Measurements from ENCODE around the gene FAM117B. TPM values are rescaled to one million over a fixed set of nuclear protein-coding genes. Genes with fewer than 3 reads are reported as not detected.

FAM117B gene
- total RNA-seq, 6 donors from 2014 or later: 4.6 to 24.1 (median 12.2) TPM

DNA sequence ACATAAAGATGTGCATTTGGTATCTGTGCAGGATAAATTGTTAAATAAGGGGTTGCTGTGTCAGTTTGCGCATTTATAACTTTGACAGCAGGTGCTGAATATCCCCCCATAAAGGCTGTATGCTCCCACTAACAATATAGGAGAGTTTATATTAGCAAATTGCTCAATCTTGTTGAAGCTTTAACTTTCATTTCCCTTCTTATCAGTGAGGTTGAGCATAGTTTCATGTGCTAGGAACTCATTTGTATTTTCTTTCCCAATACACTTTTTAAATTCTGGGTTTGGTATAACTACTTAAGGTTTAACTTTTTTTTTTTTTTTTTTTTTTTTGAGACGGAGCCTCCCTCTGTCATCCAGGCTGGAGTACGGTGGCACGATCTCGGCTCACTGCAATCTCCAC is 89.0 kb downstream of the FAM117B start:
- Histone ChIP-seq H3K4me3 (no peak overlapping the region), H3K27ac (no peak overlapping the region), H3K9me3 (no peaks in the 10 kb centered on the region), H3K36me3 (peaks cover 0 to 3% (median 0%) of the 10 kb centered on the region in 4 donors), H3K4me1 (no peaks in the 10 kb centered on the region), H3K27me3 (no peaks in the 10 kb centered on the region)
- 94 to 95% methylated on average over 5 of the region's 5 CpGs for WGBS, 2 donors
- TF ChIP-seq, protein P1, sequence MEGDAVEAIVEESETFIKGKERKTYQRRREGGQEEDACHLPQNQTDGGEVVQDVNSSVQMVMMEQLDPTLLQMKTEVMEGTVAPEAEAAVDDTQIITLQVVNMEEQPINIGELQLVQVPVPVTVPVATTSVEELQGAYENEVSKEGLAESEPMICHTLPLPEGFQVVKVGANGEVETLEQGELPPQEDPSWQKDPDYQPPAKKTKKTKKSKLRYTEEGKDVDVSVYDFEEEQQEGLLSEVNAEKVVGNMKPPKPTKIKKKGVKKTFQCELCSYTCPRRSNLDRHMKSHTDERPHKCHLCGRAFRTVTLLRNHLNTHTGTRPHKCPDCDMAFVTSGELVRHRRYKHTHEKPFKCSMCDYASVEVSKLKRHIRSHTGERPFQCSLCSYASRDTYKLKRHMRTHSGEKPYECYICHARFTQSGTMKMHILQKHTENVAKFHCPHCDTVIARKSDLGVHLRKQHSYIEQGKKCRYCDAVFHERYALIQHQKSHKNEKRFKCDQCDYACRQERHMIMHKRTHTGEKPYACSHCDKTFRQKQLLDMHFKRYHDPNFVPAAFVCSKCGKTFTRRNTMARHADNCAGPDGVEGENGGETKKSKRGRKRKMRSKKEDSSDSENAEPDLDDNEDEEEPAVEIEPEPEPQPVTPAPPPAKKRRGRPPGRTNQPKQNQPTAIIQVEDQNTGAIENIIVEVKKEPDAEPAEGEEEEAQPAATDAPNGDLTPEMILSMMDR (IDR thresholded peaks at IDR 0.05): no peak
- no peak for TF ChIP-seq POLR2A (IDR thresholded peaks at IDR 0.05)
- no peak for TF ChIP-seq EP300 (IDR thresholded peaks at IDR 0.05)
- TF ChIP-seq POLR2AphosphoS5 (IDR thresholded peaks at IDR 0.05): no peak
- DNase-seq (no peak), ATAC-seq (ENCODE audit: low FRiP score in 2 of 2) (no peak)

DNA sequence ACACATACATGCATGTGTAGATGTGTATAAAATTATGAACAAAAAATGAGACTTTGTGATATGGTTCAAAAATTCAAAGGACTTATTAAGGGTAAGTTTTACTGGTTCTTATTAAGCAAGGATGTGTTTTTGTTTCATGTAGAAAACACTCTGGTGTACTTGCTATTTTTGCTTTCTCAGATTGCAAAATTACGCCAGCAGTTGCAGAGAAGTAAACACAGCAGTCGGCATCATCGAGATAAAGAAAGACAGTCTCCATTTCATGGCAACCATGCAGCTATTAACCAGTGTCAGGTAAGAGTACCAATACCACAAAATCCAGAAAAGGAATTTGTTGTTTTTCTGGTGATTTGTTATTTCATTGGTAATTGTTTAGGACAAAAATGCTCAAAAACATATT is 91.3 kb downstream of the FAM117B start:
- no peak for DNase-seq
- ATAC-seq (ENCODE audit: low FRiP score in 2 of 2): no peak
- no peaks in the 10 kb centered on the region for H3K4me1 ChIP-seq
- no peak overlapping the region for H3K4me3 ChIP-seq
- H3K27ac ChIP-seq: no peak overlapping the region
- H3K27me3 ChIP-seq: no peaks in the 10 kb centered on the region
- H3K36me3 ChIP-seq: peaks cover 0 to 3% (median 0%) of the 10 kb centered on the region in 4 donors
- no peak for TF ChIP-seq POLR2A (IDR thresholded peaks at IDR 0.05)
- no peak for TF ChIP-seq EP300 (IDR thresholded peaks at IDR 0.05)
- no peak for TF ChIP-seq POLR2AphosphoS5 (IDR thresholded peaks at IDR 0.05)
- TF ChIP-seq, protein P1 (IDR thresholded peaks at IDR 0.05): no peak
- no peaks in the 10 kb centered on the region for H3K9me3 ChIP-seq
- 64 to 92% methylated on average over 3 of the region's 3 CpGs for WGBS, 2 donors

DNA sequence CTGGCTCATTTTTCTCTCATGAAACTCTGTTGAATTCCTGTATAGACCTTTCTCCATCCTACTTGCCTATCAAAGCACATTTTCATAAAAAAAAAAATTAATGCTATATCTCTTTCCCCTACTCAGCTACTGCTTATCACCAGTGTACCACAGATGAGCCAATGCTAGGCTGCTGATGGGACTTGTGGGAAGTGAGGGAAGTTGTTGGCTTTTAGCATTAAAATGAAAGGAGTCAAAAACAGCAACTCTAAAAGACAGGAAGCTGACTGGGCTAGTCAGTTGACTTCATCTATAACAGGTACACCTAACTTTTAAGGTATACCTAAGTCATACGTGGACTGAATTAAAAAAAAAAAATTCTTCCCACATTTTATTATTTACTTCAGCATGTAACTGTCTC is 102.1 kb downstream of the FAM117B start:
- TF ChIP-seq POLR2AphosphoS5 (IDR thresholded peaks at IDR 0.05) (no peak), EP300 (IDR thresholded peaks at IDR 0.05) (no peak), POLR2A (IDR thresholded peaks at IDR 0.05) (no peak)
- TF ChIP-seq, protein P1 (IDR thresholded peaks at IDR 0.05): no peak
- Histone ChIP-seq H3K9me3 (peaks cover 0 to 11% (median 6%) of the 10 kb centered on the region in 4 donors), H3K27ac (no peak overlapping the region), H3K4me1 (no peaks in the 10 kb centered on the region), H3K4me3 (no peak overlapping the region), H3K27me3 (no peaks in the 10 kb centered on the region), H3K36me3 (peaks cover 0 to under 1% (median 0%) of the 10 kb centered on the region in 4 donors)
- ATAC-seq (ENCODE audit: low FRiP score in 2 of 2) (no peak), DNase-seq (no peak)
- WGBS, 2 donors: 89 to 90% methylated on average over 1 of the region's 1 CpG

DNA sequence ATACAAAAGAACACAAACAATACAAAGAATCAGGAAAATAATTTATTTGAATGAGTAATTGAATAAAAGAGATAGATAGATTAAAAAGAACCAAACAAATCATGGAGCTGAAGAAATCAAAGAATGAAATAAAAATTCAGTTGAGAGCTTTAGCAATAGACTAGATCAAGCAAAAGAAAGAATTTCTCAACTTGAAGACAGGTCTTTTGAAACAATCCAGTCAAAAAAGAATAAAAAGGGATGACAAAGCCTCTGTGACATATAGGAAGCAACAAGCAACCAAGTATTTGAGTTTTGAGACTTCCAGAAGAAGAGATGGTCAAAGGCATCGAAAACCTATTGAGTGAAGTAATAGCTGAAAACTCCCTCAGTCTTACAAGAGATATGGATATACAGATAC is 108.8 kb downstream of the FAM117B start:
- H3K27ac ChIP-seq: no peak overlapping the region
- no peak for DNase-seq
- no peaks in the 10 kb centered on the region for H3K27me3 ChIP-seq
- H3K9me3 ChIP-seq: peaks cover 0 to 13% (median 2%) of the 10 kb centered on the region in 4 donors
- H3K4me1 ChIP-seq: no peaks in the 10 kb centered on the region
- TF ChIP-seq EP300 (IDR thresholded peaks at IDR 0.05) (no peak), POLR2A (IDR thresholded peaks at IDR 0.05) (no peak), POLR2AphosphoS5 (IDR thresholded peaks at IDR 0.05) (no peak)
- TF ChIP-seq, protein P1 (IDR thresholded peaks at IDR 0.05): no peak
- ATAC-seq (ENCODE audit: low FRiP score in 2 of 2): no peak
- no peak overlapping the region for H3K4me3 ChIP-seq
- WGBS, 2 donors: 100% methylated on average over 1 of the region's 1 CpG
- no peaks in the 10 kb centered on the region for H3K36me3 ChIP-seq

DNA sequence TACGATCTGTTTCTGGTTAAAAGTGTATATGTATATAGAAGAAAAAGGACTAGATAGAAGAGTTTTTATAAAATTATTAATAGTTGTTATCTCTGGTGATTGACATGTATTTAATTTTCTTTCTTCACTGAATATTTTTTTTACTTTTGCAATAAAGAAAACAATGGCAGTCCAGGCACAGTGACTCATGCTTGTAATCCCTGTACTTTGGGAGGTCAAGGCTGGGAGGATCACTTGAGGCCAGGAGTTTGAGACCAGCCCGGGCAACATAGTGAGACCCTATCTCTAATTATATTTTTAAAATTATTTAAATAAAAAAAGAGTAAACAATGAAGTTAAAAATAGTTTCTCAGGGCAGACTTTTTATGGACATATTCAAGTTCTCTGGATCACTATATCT is 114.7 kb downstream of the FAM117B start:
- ATAC-seq (ENCODE audit: low FRiP score in 2 of 2): no peak
- no peak for TF ChIP-seq EP300 (IDR thresholded peaks at IDR 0.05)
- no peak for TF ChIP-seq POLR2A (IDR thresholded peaks at IDR 0.05)
- TF ChIP-seq POLR2AphosphoS5 (IDR thresholded peaks at IDR 0.05): no peak
- TF ChIP-seq, protein P1 (IDR thresholded peaks at IDR 0.05): no peak
- DNase-seq: no peak
- Histone ChIP-seq H3K36me3 (no peaks in the 10 kb centered on the region), H3K4me1 (no peaks in the 10 kb centered on the region), H3K4me3 (no peak overlapping the region), H3K27me3 (no peaks in the 10 kb centered on the region), H3K9me3 (peaks cover 0 to 1% (median 0%) of the 10 kb centered on the region in 4 donors), H3K27ac (no peak overlapping the region)
- 90 to 92% methylated on average over 2 of the region's 2 CpGs for WGBS, 2 donors

All from upper lobe of left lung (tissue), 6 donors.